Sigmoid colon (tissue), 4 donors: ENCODE results near the gene GPR150.

Source experiments
- EP300 ChIP-seq, 4 donors: sonication (generic); formaldehyde crosslinking; IDR thresholded peaks; one replicate each; pipeline ENCODE4 v1.6.1; 2017; ENCODE audit warnings: antibody characterized with exemption in 4 of 4
- POLR2A ChIP-seq, 2 donors: fragments of 450-650 bp; IDR thresholded peaks; one replicate each; pipeline ENCODE4 v1.6.1; 2016; ENCODE audit warnings: antibody characterized with exemption in 2 of 2, mild to moderate bottlenecking in 2 of 2, moderate library complexity in 2 of 2
- POLR2AphosphoS5 ChIP-seq, 4 donors: sonication (generic); formaldehyde crosslinking; IDR thresholded peaks; one replicate each; pipeline ENCODE4 v1.6.1; 2017; ENCODE audit warnings: antibody characterized with exemption in 4 of 4
- TF ChIP-seq, protein P1 (sequence below), 4 experiments: fragments of 450-650 bp in 3 of 4; fragments of 200-600 bp in 1 of 4; IDR thresholded peaks; one replicate each; pipeline ENCODE4 v1.5.1; 2016 to 2019; ENCODE audit warnings: antibody characterized with exemption in 4 of 4, mild to moderate bottlenecking in 3 of 4, moderate library complexity in 2 of 4

DNA sequence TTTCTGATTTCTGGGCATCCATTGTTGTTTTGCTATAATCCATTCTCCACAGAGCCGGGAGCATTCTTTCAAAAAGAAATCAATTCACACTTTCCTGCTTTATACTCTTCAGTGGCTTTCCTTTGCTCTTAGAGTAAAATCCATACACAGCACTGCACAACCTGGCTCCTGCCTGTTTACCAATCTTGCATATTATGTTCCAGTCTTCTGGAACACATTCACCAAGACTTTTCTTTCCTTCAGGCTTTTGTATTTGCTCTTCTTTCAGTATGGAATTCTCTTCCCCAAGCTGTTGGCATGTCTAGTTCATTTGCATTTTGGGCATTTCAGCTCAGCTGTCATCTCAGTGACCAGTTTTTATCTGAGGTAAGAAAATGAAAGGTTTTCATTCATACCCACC lies 33.0 kb downstream of the GPR150 start:
- TF ChIP-seq, protein P1, sequence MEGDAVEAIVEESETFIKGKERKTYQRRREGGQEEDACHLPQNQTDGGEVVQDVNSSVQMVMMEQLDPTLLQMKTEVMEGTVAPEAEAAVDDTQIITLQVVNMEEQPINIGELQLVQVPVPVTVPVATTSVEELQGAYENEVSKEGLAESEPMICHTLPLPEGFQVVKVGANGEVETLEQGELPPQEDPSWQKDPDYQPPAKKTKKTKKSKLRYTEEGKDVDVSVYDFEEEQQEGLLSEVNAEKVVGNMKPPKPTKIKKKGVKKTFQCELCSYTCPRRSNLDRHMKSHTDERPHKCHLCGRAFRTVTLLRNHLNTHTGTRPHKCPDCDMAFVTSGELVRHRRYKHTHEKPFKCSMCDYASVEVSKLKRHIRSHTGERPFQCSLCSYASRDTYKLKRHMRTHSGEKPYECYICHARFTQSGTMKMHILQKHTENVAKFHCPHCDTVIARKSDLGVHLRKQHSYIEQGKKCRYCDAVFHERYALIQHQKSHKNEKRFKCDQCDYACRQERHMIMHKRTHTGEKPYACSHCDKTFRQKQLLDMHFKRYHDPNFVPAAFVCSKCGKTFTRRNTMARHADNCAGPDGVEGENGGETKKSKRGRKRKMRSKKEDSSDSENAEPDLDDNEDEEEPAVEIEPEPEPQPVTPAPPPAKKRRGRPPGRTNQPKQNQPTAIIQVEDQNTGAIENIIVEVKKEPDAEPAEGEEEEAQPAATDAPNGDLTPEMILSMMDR (IDR thresholded peaks at IDR 0.05) = no peak
- TF ChIP-seq POLR2A (IDR thresholded peaks at IDR 0.05) = no peak
- no peak for TF ChIP-seq EP300 (IDR thresholded peaks at IDR 0.05)
- no peak for TF ChIP-seq POLR2AphosphoS5 (IDR thresholded peaks at IDR 0.05)
